Subcutaneous abdominal adipose tissue (tissue), 5 donors: Measurements from ENCODE around the gene ERC1.
A peak's percentile ranks its signal among the peaks of the same experiment; 100 is the strongest.

ENCODE experiments used
- H3K27ac ChIP-seq: one replicate; pipeline ENCODE4 v1.7.0; 2013; ENCODE audit warnings: low read depth, mild to moderate bottlenecking, inconsistent platforms, low read length, moderate library complexity
- H3K27me3 ChIP-seq, 5 donors: one replicate each; pipeline ENCODE4 v1.7.0; 2013; ENCODE audit warnings: low read length in 5 of 5, inconsistent platforms in 1 of 5; ENCODE audit not compliant: control insufficient read depth in 5 of 5, insufficient read depth in 4 of 5
- H3K36me3 ChIP-seq, 5 donors: one replicate each; pipeline ENCODE4 v1.7.0; 2013; ENCODE audit warnings: low read length in 5 of 5; ENCODE audit not compliant: control insufficient read depth in 5 of 5, insufficient read depth in 5 of 5
- H3K4me1 ChIP-seq, 5 donors: one replicate each; pipeline ENCODE4 v1.7.0; 2013; ENCODE audit warnings: low read length in 5 of 5, mild to moderate bottlenecking in 3 of 5, moderate library complexity in 1 of 5; ENCODE audit not compliant: control insufficient read depth in 5 of 5, insufficient read depth in 5 of 5
- H3K4me3 ChIP-seq, 5 donors: one replicate each; pipeline ENCODE4 v1.7.0; 2013; ENCODE audit warnings: low read length in 5 of 5, low read depth in 1 of 5
- H3K9ac ChIP-seq, 5 donors: one replicate each; pipeline ENCODE4 v1.7.0; 2013; ENCODE audit warnings: low read length in 5 of 5, mild to moderate bottlenecking in 4 of 5, moderate library complexity in 3 of 5
- H3K9me3 ChIP-seq, 5 donors: one replicate each; pipeline ENCODE4 v1.7.0; 2013; ENCODE audit warnings: low read length in 5 of 5; ENCODE audit not compliant: control insufficient read depth in 5 of 5
- donor health status: healthy.
- donor health status: healthy.
- donor health status: healthy.
- donor health status: healthy.
- donor health status: healthy.

Gene ERC1

DNA sequence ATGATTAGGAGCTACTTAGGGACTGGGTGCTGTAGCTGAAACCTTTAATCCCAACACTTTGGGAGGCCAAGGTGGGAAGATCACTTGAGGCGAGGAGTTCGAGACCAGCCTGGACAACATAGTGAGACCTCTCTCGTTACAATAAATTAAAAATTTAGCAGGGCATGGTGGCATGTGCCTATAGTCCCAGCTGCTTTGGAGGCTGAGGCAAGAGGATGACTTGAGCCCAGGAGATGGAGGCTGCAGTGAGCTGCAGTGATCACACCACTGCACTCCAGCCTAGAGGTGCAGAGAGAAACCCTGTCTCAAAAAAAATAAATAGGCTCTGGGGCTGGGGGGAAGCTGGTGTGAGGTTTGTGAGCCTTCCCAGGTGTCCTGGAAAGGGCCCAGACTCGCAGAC, 506.1 kb downstream of the ERC1 start:
- Histone ChIP-seq H3K4me3 (no peak overlapping the region), H3K4me1 (peaks cover 2 to 43% (median 32%) of the 10 kb centered on the region in 5 donors), H3K27me3 (no peaks in the 10 kb centered on the region), H3K9me3 (no peaks in the 10 kb centered on the region), H3K27ac (no peak overlapping the region), H3K9ac (no peak overlapping the region), H3K36me3 (peaks cover 0 to 15% (median 8%) of the 10 kb centered on the region in 5 donors)

DNA sequence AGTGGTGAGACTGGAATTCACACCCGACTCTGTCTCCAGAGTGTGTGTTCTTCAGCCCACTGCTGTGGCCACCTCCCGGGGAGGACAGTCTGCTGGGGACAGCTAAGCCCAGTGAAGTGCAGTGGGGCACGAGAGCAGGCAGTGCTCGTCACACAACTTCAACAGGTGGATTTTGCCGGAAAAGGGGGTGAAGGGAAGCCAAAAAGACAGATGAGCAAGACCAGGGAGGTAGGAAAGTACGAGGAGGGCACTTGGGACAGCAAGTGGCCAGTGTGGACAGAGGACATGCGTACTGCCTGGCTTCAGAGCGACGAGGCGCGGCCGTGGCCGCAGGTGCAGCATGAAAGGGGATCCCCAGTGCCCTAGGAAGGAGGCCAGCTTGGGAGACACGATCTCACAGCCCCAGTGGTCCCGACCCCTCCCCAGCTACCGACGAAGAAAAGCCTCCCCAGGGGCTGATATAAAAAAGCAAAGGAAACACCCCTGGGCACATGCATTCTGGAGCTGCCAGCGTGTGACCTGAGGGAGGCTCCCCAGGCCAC, 507.2 kb downstream of the ERC1 start:
- Histone ChIP-seq H3K4me3 (no peak overlapping the region), H3K36me3 (peaks cover 0 to 5% (median 0%) of the 10 kb centered on the region in 5 donors), H3K4me1 (peaks cover 7 to 52% (median 43%) of the 10 kb centered on the region in 5 donors), H3K9ac (no peak overlapping the region), H3K27me3 (peaks cover 0 to 6% (median 0%) of the 10 kb centered on the region in 5 donors), H3K27ac (no peak overlapping the region), H3K9me3 (no peaks in the 10 kb centered on the region)

DNA sequence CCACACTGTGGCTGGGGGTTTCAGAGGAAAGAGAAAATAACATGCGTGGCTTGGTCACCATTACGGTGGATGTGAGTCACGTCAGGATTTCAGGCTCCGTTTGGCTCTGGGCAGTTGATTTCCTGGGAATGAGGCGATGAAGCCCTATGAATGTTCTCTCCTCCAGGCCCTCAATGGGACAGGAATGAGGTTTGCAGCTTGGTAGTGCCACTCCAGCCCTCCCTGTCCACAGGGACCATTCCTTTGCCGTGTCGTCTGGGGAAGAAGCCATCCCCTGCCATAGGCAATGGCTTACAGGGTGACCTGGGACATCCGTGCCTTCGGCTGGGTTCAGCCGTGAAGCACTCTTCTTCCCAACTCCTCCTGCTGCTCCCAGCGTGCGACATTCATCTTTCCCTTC, 508.3 kb downstream of the ERC1 start:
- Histone ChIP-seq H3K27ac (no peak overlapping the region), H3K4me3 (no peak overlapping the region), H3K9me3 (no peaks in the 10 kb centered on the region), H3K27me3 (peaks cover 0 to 10% (median 0%) of the 10 kb centered on the region in 5 donors), H3K4me1 (peaks cover 7 to 52% (median 43%) of the 10 kb centered on the region in 5 donors), H3K9ac (no peak overlapping the region), H3K36me3 (peaks cover 0 to 2% (median 0%) of the 10 kb centered on the region in 5 donors)

DNA sequence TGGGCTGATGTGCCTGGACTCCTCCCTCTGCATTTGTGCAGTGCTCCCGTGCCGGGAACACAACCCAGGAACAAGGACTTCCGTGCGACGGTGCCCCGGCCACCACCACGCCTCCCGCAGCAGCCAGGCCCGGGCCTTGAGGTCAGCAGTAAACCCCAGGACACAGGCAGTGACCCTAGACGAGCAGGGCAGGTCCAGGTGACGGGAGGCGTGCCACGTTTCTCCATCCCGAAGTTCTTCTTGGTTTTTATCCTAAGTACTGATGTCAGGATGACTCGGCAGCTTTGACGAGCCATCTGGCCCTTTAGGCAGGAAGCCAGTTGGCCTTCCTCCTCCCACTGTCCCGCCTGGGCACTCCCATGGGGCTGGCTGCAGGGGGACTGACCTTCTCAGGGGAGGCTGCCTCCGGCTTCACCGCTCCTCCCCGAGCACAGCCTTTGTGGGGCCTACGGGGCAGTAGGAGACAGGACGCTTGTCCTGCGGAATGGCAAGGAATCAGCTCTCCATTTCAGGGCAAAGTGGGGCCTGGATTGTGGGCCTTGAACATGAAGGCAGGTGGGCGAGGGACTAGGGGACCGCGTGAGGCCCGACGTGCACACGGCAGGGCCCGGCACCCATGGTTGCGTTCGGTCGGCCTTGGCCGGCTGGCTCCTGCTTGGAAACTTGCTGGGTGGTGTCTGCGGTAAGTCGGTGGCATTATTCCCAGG, 509.2 kb downstream of the ERC1 start:
- no peaks in the 10 kb centered on the region for H3K9me3 ChIP-seq
- H3K4me1 ChIP-seq = peaks cover 7 to 52% (median 43%) of the 10 kb centered on the region in 5 donors
- no peak overlapping the region for H3K9ac ChIP-seq
- H3K27ac ChIP-seq = no peak overlapping the region
- H3K4me3 ChIP-seq = peak overlapping the region in 1 of 5 donors; percentile 24
- H3K27me3 ChIP-seq = peaks cover 0 to 13% (median 0%) of the 10 kb centered on the region in 5 donors
- no peaks in the 10 kb centered on the region for H3K36me3 ChIP-seq

DNA sequence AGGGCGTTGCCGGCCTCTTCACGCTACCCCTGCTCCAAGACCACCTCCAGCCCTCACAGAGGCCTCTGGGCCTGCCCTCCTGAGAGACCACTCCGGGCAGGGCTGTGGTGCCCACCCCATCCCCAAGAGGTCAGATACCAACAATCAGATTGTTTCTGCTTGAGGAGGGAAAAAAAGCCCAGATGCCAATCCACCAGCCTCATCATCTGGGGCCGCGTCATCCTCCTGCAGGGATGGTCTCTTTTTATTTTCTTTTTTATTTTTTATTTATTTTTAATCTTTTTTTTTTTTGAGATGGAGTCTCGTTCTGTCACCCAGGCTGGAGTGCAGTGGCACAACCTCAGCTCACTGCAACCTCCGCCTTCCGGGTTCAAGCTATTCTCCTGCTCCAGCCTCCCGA, 510.0 kb downstream of the ERC1 start:
- Histone ChIP-seq H3K36me3 (no peaks in the 10 kb centered on the region), H3K27ac (no peak overlapping the region), H3K4me1 (peaks cover 7 to 50% (median 41%) of the 10 kb centered on the region in 5 donors), H3K4me3 (no peak overlapping the region), H3K9me3 (no peaks in the 10 kb centered on the region), H3K9ac (no peak overlapping the region), H3K27me3 (peaks cover 0 to 16% (median 0%) of the 10 kb centered on the region in 5 donors)

DNA sequence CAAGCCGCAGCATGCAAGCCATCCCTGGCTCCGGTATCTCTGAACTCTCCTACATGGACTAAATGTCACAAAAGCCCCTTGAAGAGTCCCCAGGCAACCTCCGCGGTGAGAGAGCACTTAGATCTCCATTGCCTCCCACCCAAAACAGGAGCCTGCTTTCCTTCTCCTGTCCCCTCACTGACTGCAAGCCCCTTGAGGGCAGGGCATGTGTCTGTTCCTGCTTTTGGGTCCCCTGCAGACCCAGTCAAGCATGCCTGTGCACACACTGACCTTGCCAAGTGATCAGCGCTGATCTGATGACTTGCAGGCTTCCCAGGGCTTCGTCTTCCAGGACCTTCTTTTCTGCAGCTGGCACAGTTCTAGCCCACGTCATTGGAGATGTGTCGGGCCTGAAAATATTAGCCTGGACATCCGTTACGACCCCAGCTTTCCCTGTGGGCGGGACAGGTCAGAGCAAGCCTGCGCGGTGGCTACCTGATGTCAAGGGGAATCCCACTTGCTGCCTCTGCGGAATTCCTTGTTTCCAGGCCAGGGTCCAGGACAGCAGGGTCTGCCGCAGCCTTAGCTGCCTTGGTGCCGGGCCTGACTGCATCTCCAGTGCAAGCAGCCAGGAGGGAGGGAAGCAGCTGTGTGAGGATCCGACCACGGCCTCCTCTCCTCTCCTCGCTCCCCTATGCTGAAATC, 510.8 kb downstream of the ERC1 start:
- H3K4me1 ChIP-seq = peaks cover 7 to 41% (median 32%) of the 10 kb centered on the region in 5 donors
- H3K27ac ChIP-seq = no peak overlapping the region
- peaks cover 0 to 16% (median 0%) of the 10 kb centered on the region in 5 donors for H3K27me3 ChIP-seq
- H3K9ac ChIP-seq = peak overlapping the region in 1 of 5 donors; percentile 22
- no peak overlapping the region for H3K4me3 ChIP-seq
- H3K9me3 ChIP-seq = no peaks in the 10 kb centered on the region
- H3K36me3 ChIP-seq = no peaks in the 10 kb centered on the region

DNA sequence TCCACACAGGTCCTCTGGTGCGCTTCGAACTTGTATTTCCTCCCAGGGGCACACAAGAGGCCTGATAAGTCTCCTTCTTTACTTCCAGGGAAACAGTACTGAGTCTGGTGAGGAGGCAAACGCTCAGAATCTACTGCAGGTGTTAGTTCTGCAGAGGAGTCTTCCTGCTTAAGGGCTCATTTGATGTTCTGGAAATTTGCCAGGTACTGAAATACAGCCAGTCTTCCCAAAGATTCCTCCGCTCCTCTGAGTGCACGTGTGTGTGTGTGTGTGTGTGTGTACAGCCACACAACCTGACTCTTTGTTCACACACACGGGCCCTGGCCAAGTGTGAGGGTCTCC, 511.3 kb downstream of the ERC1 start:
- peaks cover 7 to 37% (median 28%) of the 10 kb centered on the region in 5 donors for H3K4me1 ChIP-seq
- no peaks in the 10 kb centered on the region for H3K36me3 ChIP-seq
- peaks cover 0 to 16% (median 0%) of the 10 kb centered on the region in 5 donors for H3K27me3 ChIP-seq
- no peaks in the 10 kb centered on the region for H3K9me3 ChIP-seq
- H3K27ac ChIP-seq = no peak overlapping the region
- H3K4me3 ChIP-seq = peak overlapping the region in 1 of 5 donors; percentile 9
- peak overlapping the region in 1 of 5 donors; percentile 22 for H3K9ac ChIP-seq

DNA sequence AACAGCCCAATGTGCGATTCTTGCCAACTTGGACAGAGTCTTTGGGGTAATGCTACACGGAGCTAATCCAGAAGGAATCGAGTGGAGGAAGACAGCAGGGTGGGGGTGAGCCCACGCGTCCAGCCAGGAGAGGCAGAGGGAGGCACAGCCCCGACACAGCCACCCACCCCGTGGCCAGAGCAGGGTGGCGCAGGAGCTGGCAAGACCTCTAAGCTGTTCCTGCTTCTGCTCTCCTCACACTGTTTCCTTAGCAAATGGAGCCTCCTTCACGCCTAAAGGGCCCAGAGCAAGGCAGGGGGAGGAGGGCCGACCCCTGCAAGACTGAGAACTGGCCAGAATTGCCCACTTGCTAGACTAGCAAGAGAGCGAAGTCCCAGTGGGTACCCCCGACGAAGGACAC, 511.8 kb downstream of the ERC1 start:
- no peaks in the 10 kb centered on the region for H3K36me3 ChIP-seq
- peak overlapping the region in 1 of 5 donors; percentile 29 for H3K9ac ChIP-seq
- H3K4me3 ChIP-seq = no peak overlapping the region

DNA sequence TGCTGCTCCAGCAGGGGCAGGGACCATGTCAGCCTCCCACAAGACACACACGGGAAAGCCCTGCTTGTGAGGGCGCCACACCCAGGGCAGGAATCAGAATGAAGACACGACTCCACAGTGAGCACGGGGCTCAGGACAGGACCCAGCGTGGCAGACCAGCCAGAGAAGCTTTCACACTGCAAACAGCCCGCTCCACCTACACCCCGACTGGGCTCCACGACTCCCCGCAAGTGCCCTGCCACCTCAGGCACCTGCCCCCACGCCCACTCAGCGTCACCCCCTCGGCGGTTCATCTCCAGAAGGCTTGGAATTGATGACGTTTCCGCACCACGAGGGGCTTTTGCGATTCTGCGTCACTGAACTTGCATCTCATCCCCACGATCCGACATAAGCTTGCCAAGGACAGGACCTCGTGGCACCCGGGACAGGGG, 512.3 kb downstream of the ERC1 start:
- Histone ChIP-seq H3K4me1 (peaks cover 7 to 32% (median 27%) of the 10 kb centered on the region in 5 donors), H3K27me3 (peaks cover 0 to 16% (median 0%) of the 10 kb centered on the region in 5 donors), H3K9me3 (no peaks in the 10 kb centered on the region), H3K4me3 (no peak overlapping the region), H3K9ac (no peak overlapping the region), H3K27ac (no peak overlapping the region), H3K36me3 (no peaks in the 10 kb centered on the region)

More for the DNA sequence above, 511.8 kb downstream of the ERC1 start:
- H3K4me1 ChIP-seq = peaks cover 7 to 33% (median 28%) of the 10 kb centered on the region in 5 donors
- H3K27me3 ChIP-seq = peaks cover 0 to 16% (median 0%) of the 10 kb centered on the region in 5 donors
- no peak overlapping the region for H3K27ac ChIP-seq
- H3K9me3 ChIP-seq = no peaks in the 10 kb centered on the region
